Heart right ventricle (tissue), 16 donors: ENCODE results near the gene NACC2. TPM values are rescaled to one million over a fixed set of nuclear protein-coding genes. Genes with fewer than 3 reads are reported as not detected.

Experiments used
- ATAC-seq, 8 donors: fragments of 200-7000 bp; cut with Tn5 transposase; one replicate each; pipeline ENCODE4 v1.9.1; 2020; ENCODE audit warnings: mild to moderate bottlenecking in 8 of 8, moderate library complexity in 8 of 8, moderate number of reproducible peaks in 1 of 8
- DNase-seq, 2 donors: peaks; one replicate each; pipeline ENCODE4 v3.0.0-alpha.2; 2020
- H3K27ac ChIP-seq, 10 donors: fragments of 200-600 bp; sonication (generic) in 2 of 10; one replicate each; pipeline versions ENCODE4 v1.5.0 to v1.8.0; 2020 to 2022; ENCODE audit warnings: mild to moderate bottlenecking in 3 of 10
- H3K27me3 ChIP-seq, 7 donors: fragments of 200-600 bp; one replicate each; pipeline ENCODE4 v1.8.0; 2021 to 2022; ENCODE audit warnings: mild to moderate bottlenecking in 2 of 7
- H3K36me3 ChIP-seq, 9 donors: fragments of 200-600 bp; sonication (generic) in 1 of 9; one replicate each; pipeline versions ENCODE4 v1.5.0 to v1.8.0; 2020 to 2022; ENCODE audit warnings: mild to moderate bottlenecking in 2 of 9
- H3K4me1 ChIP-seq, 9 donors: fragments of 200-600 bp; sonication (generic) in 1 of 9; one replicate each; pipeline versions ENCODE4 v1.5.0 to v1.8.0; 2020 to 2022; ENCODE audit warnings: mild to moderate bottlenecking in 4 of 9
- H3K4me3 ChIP-seq, 10 donors: fragments of 200-600 bp; sonication (generic) in 2 of 10; one replicate each; pipeline versions ENCODE4 v1.5.0 to v1.8.0; 2020 to 2022; ENCODE audit warnings: mild to moderate bottlenecking in 7 of 10, moderate library complexity in 2 of 10
- H3K9me3 ChIP-seq, 11 donors: fragments of 200-600 bp in 10 of 11; sonication (generic) in 2 of 11; one replicate each; pipeline versions ENCODE4 v1.5.0 to v1.8.0; 2013 to 2022; ENCODE audit warnings: mild to moderate bottlenecking in 2 of 11, control low read depth in 1 of 11, moderate library complexity in 1 of 11
- CTCF ChIP-seq, 9 donors: fragments of 200-600 bp; sonication (generic) in 2 of 9; IDR thresholded peaks; one replicate each; pipeline versions ENCODE4 v1.5.0 to v1.8.0; 2021 to 2022; ENCODE audit warnings: antibody characterized with exemption in 9 of 9, mild to moderate bottlenecking in 5 of 9, moderate library complexity in 1 of 9
- WGBS, 2 donors: extraction: QIAGEN DNeasy Blood & Tissue Kit; methylation state at CpG; one replicate each; pipeline ENCODE4 v1.1.7; 2013; ENCODE audit warnings: inconsistent platforms in 1 of 2; 5-methylcytosine and 5-hydroxymethylcytosine counted together
- intact Hi-C, 10 donors: fragments of 100-400 bp; cut with DNase I; formaldehyde crosslinking; loops; one replicate each; pipeline versions ENCODE4 v1.11.1 to v1.14.2; 2022
- polyA plus RNA-seq, 2 donors: library from polyadenylated mRNA; stranded (reverse); fragments of 200-250 nt; gene quantifications; one replicate each; pipeline ENCODE4 v1.2.3, GENCODE V29; 2013
- total RNA-seq, 10 donors: library from RNA; stranded (reverse); fragmentation: NEBNext Ultra II Directional in 3 of 10; extraction: Animal tissue kit (Norgen Biotek cat#: 25700) in 3 of 10; gene quantifications; one replicate each; pipeline versions ENCODE4 v1.2.1 to v1.2.4, GENCODE V29; 2021 to 2023
- donor health status: Arrhythmogenic right ventricular cardiomyopathy.
- donor health status: ischemic (EF 13 %, LVEDD 7.1; RV severe dilation, severe dysfunction).
- donor health status: healthy with polysubstance abuse.
- donor health status: DM: no; HTN: yes; CAD: no.
- donor health status: DM: no; HTN: no; CAD: no.
- donor health status: ischemic (EF 25% LVEDD 6.9; RV normal size, moderate dysfunction).
- donor health status: ischemic (EF 25% LVEDD 5.7; RV mildly dilated, moderate dysfunction).
- donor health status: healthy.
- donor health status: DM: yes; HTN: yes; CAD: no.
- donor health status: Ischemic cardiomyopathy.
- donor health status: ischemic (EF 35%, LVEDD 5.7; RV mildly dilated, moderate dysfunction).
- donor health status: nonischemic (EF 11% LVEDD 7.7; RV severe dilation, severe dysfunction).
- donor health status: DM: yes; HTN: yes; CAD: no.
- donor health status: PGD.
- donor health status: ischemic (EF 29% LVEDD 5.4; RV normal size, mild dysfunction).
- donor health status: nonischemic (EF 23%, LVEDD 6.1; RV moderate dilation, normal function).

Gene NACC2
- total and polyA plus RNA-seq, 12 donors, result 15.6 to 55.1 (median 39.7) TPM

DNA sequence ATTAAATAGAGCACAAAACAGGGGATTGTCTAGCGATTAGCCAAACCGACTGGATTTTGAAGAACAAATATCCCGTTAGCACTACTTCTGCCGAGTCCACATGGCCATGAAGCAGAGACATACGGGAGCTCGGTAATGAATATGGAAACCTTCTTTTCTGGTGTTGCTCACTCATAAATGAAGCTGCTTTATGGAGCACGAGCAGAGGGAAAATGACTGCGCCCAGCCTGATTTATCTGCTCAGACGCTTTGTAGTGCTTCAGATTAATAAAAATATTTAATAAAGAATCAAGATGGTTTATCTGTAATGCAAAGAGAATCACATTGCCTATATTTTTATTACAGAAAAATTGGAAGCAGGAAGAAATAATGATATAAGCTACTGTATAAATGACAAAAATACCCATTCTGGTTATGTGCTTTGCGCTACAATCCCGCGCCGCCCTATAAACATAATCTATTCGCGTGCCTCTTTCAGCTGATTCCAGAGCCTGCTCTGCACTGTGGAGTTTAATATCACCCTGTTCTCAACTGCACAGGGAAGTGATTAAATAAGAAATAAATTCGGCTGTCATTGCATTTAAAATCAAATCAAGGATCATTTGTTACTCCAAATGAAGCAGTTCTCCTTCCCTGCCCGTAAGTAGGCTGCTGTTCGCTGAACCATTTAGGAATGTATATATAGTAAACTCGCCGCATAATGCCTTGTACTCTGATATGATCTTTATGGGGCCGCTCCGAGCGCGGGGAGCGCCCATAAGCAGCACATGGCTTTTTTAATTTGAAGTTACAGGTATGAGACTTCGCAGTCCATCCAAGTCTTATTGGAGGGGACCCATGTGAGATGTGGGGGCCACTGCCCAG, 111.6 kb downstream of the NACC2 start:
- no peak for TF ChIP-seq CTCF (IDR thresholded peaks at IDR 0.05)
- H3K27me3 ChIP-seq, result peaks cover 0 to 8% (median 0%) of the 10 kb centered on the region in 7 donors

GRCh38 chr9:135982499-135983207, 112.4 kb downstream of the NACC2 start:
- Histone ChIP-seq H3K36me3 (no peaks in the 10 kb centered on the region), H3K27ac (no peak overlapping the region), H3K4me1 (peaks cover 4 to 15% (median 12%) of the 10 kb centered on the region in 9 donors), H3K9me3 (no peaks in the 10 kb centered on the region), H3K4me3 (no peak overlapping the region), H3K27me3 (peaks cover 0 to 8% (median 0%) of the 10 kb centered on the region in 7 donors)
- WGBS, 2 donors, result 83 to 85% methylated on average over 24 of the region's 24 CpGs
- intact Hi-C loops, result loop anchor here in 2 of 10 donors (5.0 to 10.0 kb wide), 2 partner anchors 262 to 1050 kb away; partner anchors contain the start of gene QSOX2 (in 1 of the 2)
- no peak for DNase-seq
- ATAC-seq, result no peak
- no peak for TF ChIP-seq CTCF (IDR thresholded peaks at IDR 0.05)

More for the DNA sequence above, 111.6 kb downstream of the NACC2 start:
- intact Hi-C loops, result loop anchor here in 2 of 10 donors (5.0 to 10.0 kb wide), 2 partner anchors 261 to 1051 kb away; partner anchors contain the start of gene QSOX2 (in 1 of the 2)
- DNase-seq (no peak), ATAC-seq (no peak)
- Histone ChIP-seq H3K27ac (no peak overlapping the region), H3K9me3 (no peaks in the 10 kb centered on the region), H3K36me3 (no peaks in the 10 kb centered on the region), H3K4me3 (no peak overlapping the region), H3K4me1 (peaks cover 4 to 15% (median 12%) of the 10 kb centered on the region in 9 donors)
- 78 to 81% methylated on average over 26 of the region's 26 CpGs for WGBS, 2 donors

GRCh38 chr9:135980926-135981630, 114.0 kb downstream of the NACC2 start:
- H3K4me1 ChIP-seq, result peaks cover 4 to 15% (median 12%) of the 10 kb centered on the region in 9 donors
- H3K36me3 ChIP-seq, result no peaks in the 10 kb centered on the region
- no peak overlapping the region for H3K27ac ChIP-seq
- no peak overlapping the region for H3K4me3 ChIP-seq
- no peak for TF ChIP-seq CTCF (IDR thresholded peaks at IDR 0.05)
- 85 to 89% methylated on average over 29 of the region's 29 CpGs for WGBS, 2 donors
- H3K9me3 ChIP-seq, result no peaks in the 10 kb centered on the region
- intact Hi-C loops, result loop anchor here in 2 of 10 donors (5.0 to 10.0 kb wide), 2 partner anchors 264 to 1049 kb away; partner anchors contain the start of gene QSOX2 (in 1 of the 2)
- ATAC-seq (peak in 7 of 8 donors; percentile 22 to 90 (median 69)), DNase-seq (peak in 1 of 2 donors; percentile 51)
- peaks cover 0 to 10% (median 0%) of the 10 kb centered on the region in 7 donors for H3K27me3 ChIP-seq
